ENCODE measurements around the gene PTBP1. TPM values are rescaled to one million over a fixed set of nuclear protein-coding genes. Genes with fewer than 3 reads are reported as not detected.

PTBP1 gene
- polyA plus RNA-seq, 3 donors = 62.4 to 117 (median 81.6) TPM

DNA sequence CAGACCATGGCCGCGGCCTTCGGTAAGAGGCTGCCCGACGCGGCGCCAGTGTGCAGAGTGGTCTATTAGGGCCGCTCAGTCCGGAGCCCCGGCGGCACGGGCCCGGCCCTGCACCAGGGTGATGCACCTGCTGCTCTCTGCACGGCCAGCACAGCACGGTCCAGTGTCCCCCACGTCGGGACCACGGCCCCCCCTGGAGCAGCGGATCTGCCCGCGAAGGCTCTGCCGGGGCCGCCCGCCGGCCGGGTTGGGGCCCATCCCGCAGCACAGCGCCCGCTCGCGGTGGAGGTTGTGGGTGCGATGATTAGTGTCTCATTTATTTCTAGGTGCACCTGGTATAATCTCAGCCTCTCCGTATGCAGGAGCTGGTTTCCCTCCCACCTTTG is 7.9 kb downstream of the PTBP1 start:
- Mint-ChIP-seq H3K36me3 (peaks cover 45 to 82% of the 10 kb centered on the region in 2 donors), H3K9me3 (no peaks in the 10 kb centered on the region), H3K4me3 (no peak overlapping the region), H3K27me3 (ENCODE audit: low read depth in 3 of 3) (no peaks in the 10 kb centered on the region), H3K27ac (no peak overlapping the region), H3K4me1 (peaks cover 11% of the 10 kb centered on the region)
- Histone ChIP-seq H3K9me3 (replicated peaks in 1 of 2; ENCODE audit: control insufficient read depth in 1 of 2, insufficient read depth in 1 of 2, low read length in 2 of 2) (no peaks in the 10 kb centered on the region), H2AFZ (ENCODE audit: insufficient read depth, low read depth, low read length, poor library complexity, severe bottlenecking) (no peak overlapping the region), H3K36me3 (replicated peaks in 1 of 2; ENCODE audit: control insufficient read depth in 1 of 2, insufficient read depth in 2 of 2, low read length in 2 of 2) (peaks cover 80 to 98% of the 10 kb centered on the region in 2 donors), H4K20me1 (ENCODE audit: insufficient read depth, low read length) (peaks cover 100% of the 10 kb centered on the region), H3K4me3 (replicated peaks in 1 of 3; ENCODE audit: low read depth in 2 of 3, low read length in 3 of 3) (no peak overlapping the region), H3K4me1 (ENCODE audit: control insufficient read depth in 1 of 2, insufficient read depth in 2 of 2, low read length in 2 of 2) (peaks cover 14 to 18% of the 10 kb centered on the region in 2 donors), H3K27me3 (ENCODE audit: control insufficient read depth in 2 of 2, insufficient read depth in 2 of 2, low read length in 2 of 2) (no peaks in the 10 kb centered on the region), H3K79me2 (ENCODE audit: insufficient read depth, low read length) (peaks cover 98% of the 10 kb centered on the region), H3K9ac (ENCODE audit: insufficient read depth, low read length, poor library complexity, severe bottlenecking) (no peak overlapping the region), H3K27ac (ENCODE audit: low read depth in 1 of 2, low read length in 2 of 2) (no peak overlapping the region), H3K4me2 (replicated peaks; ENCODE audit: extremely low read depth, low read length, poor library complexity, severe bottlenecking) (no peak overlapping the region)
- no peak for DNase-seq
- TF ChIP-seq, protein P1, sequence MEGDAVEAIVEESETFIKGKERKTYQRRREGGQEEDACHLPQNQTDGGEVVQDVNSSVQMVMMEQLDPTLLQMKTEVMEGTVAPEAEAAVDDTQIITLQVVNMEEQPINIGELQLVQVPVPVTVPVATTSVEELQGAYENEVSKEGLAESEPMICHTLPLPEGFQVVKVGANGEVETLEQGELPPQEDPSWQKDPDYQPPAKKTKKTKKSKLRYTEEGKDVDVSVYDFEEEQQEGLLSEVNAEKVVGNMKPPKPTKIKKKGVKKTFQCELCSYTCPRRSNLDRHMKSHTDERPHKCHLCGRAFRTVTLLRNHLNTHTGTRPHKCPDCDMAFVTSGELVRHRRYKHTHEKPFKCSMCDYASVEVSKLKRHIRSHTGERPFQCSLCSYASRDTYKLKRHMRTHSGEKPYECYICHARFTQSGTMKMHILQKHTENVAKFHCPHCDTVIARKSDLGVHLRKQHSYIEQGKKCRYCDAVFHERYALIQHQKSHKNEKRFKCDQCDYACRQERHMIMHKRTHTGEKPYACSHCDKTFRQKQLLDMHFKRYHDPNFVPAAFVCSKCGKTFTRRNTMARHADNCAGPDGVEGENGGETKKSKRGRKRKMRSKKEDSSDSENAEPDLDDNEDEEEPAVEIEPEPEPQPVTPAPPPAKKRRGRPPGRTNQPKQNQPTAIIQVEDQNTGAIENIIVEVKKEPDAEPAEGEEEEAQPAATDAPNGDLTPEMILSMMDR (IDR thresholded peaks at IDR 0.05) = peak; percentile 55
- intact Hi-C loops (cut with micrococcal nuclease) = no loop called here
- 92% methylated on average over 26 of the region's 33 CpGs for WGBS (ENCODE audit: insufficient coverage)

DNA sequence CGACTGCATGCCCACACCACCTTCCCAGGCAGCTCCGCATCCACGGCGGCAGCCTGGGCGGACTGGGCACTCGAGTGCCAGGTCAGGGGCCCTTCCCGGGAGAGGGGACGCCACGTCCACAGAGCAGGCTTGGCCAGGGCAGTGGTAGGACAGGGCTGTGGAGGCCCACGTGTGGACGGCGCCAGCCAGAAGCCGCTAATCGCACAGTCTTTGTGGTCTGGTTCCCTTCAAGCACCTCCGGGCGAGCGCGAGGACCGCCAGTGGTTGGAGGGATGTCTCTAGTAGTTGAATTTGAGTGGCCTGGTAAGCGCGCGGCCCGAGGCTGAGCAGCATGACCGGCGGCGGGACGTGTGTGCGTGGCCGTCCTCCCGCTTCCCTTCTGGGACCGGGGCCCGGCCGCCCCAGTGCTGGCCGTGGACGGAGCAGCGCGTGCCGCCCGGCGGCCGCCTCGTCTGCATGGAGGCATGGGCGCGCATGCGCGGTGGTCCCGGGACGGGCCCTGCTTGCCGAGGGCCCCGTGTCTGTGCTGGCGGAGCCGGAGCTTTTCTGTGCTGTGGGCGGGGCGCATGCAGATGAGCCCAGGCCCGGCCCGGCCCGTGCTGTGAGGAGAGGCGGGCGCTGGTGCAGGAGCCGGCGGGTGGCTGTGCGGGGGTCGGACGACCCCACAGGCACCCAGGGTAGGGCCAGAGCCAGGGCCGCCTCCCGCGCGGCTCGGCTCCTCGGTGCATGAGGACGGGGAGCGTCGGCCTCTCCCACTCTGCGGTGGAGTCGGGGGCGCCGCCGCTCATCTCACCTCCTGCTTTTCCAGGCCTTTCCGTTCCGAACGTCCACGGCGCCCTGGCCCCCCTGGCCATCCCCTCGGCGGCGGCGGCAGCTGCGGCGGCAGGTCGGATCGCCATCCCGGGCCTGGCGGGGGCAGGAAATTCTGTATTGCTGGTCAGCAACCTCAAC is 8.6 kb downstream of the PTBP1 start:
- H3K27me3 Mint-ChIP-seq (ENCODE audit: low read depth in 3 of 3) = no peaks in the 10 kb centered on the region
- no peak overlapping the region for H3K9ac ChIP-seq (ENCODE audit: insufficient read depth, low read length, poor library complexity, severe bottlenecking)
- H3K4me2 ChIP-seq (replicated peaks; ENCODE audit: extremely low read depth, low read length, poor library complexity, severe bottlenecking) = no peak overlapping the region
- H4K20me1 ChIP-seq (ENCODE audit: insufficient read depth, low read length) = peaks cover 100% of the 10 kb centered on the region
- no peak overlapping the region for H3K27ac Mint-ChIP-seq
- peaks cover 7 to 11% of the 10 kb centered on the region in 2 donors for H3K4me1 ChIP-seq (ENCODE audit: control insufficient read depth in 1 of 2, insufficient read depth in 2 of 2, low read length in 2 of 2)
- peaks cover 80 to 98% of the 10 kb centered on the region in 2 donors for H3K36me3 ChIP-seq (replicated peaks in 1 of 2; ENCODE audit: control insufficient read depth in 1 of 2, insufficient read depth in 2 of 2, low read length in 2 of 2)
- no peak for DNase-seq
- 96% methylated on average over 79 of the region's 93 CpGs for WGBS (ENCODE audit: insufficient coverage)
- peaks cover 0 to 1% (median 0%) of the 10 kb centered on the region in 7 donors for H3K9me3 Mint-ChIP-seq
- H3K79me2 ChIP-seq (ENCODE audit: insufficient read depth, low read length) = peaks cover 98% of the 10 kb centered on the region
- no peak overlapping the region for H2AFZ ChIP-seq (ENCODE audit: insufficient read depth, low read depth, low read length, poor library complexity, severe bottlenecking)
- H3K27ac ChIP-seq (ENCODE audit: low read depth in 1 of 2, low read length in 2 of 2) = no peak overlapping the region
- no peaks in the 10 kb centered on the region for H3K27me3 ChIP-seq (ENCODE audit: control insufficient read depth in 2 of 2, insufficient read depth in 2 of 2, low read length in 2 of 2)
- no peaks in the 10 kb centered on the region for H3K9me3 ChIP-seq (replicated peaks in 1 of 2; ENCODE audit: control insufficient read depth in 1 of 2, insufficient read depth in 1 of 2, low read length in 2 of 2)
- intact Hi-C loops (cut with micrococcal nuclease) = no loop called here
- no peak overlapping the region for H3K4me3 Mint-ChIP-seq
- peaks cover 6% of the 10 kb centered on the region for H3K4me1 Mint-ChIP-seq
- TF ChIP-seq, protein P1 (IDR thresholded peaks at IDR 0.05) = peak; percentile 35
- peaks cover 46 to 84% of the 10 kb centered on the region in 2 donors for H3K36me3 Mint-ChIP-seq
- H3K4me3 ChIP-seq (replicated peaks in 1 of 3; ENCODE audit: low read depth in 2 of 3, low read length in 3 of 3) = no peak overlapping the region
